HG03045 (cell line): Measurements from ENCODE around the gene TRIP13.

Experiments used
- ATAC-seq: cut with Tn5 transposase; IDR thresholded peaks from one replicate; pipeline ENCODE4 v1.9.1; 2021; ENCODE audit warnings: mild to moderate bottlenecking, moderate library complexity; ENCODE audit not compliant: unreplicated experiment

Gene TRIP13

DNA sequence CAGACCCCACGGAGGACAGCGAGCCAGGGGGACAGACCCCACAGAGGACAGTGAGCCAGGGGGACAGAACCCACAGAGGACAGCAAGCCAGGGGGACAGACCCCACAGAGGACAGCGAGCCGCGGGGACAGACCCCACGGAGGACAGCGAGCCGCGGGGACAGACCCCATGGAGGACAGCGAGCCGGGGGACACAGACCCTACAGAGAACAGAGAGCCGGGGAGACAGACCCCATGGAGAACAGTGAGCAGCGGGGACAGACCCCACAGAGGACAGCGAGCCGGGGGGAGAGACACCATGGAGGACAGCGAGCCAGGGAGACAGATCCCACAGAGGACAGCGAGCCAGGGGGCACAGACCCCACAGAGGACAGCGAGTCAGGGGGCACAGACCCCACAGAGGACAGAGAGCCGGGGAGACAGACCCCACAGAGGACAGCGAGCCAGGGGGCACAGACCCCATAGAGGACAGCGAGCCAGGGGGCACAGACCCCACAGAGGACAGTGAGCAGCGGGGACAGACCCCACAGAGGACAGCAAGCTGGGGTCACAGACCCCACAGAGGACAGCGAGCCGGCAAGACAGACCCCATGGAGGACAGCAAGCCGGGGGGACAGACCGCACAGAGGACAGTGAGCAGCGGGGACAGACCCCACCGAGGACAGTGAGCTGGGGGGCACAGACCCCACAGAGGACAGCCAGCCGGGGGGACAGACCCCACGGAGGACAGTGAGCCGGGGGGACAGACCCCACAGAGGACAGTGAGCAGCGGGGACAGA, 37.5 kb upstream of the TRIP13 start:
- ATAC-seq = no peak

DNA sequence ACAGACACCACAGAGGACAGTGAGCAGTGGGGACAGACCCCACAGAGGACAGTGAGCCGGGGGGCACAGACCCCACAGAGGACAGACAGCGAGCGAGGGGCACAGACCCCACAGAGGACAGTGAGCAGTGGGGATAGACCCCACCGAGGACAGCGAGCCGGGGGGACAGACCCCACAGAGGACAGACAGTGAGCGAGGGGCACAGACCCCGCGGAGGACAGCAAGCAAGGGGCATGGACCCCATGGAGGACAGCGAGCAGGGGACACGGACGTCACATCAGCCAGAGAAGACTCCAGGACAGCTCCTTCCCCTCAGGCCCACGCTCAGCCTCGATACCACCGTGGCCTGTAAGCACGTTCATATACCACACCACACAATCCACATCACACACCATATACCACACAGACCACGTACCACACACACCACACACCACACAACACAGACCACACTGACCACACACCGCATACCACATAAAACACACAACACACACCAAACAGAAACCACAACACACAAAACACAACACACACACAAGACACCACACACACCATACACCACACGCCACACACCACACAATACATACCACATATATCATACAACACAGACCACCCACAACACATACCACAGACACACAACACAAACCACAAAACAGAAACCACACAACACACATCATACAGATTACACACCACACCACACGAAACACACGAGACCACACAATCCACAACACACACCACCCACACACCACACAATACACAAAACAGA, 36.7 kb upstream of the TRIP13 start:
- no peak for ATAC-seq

DNA sequence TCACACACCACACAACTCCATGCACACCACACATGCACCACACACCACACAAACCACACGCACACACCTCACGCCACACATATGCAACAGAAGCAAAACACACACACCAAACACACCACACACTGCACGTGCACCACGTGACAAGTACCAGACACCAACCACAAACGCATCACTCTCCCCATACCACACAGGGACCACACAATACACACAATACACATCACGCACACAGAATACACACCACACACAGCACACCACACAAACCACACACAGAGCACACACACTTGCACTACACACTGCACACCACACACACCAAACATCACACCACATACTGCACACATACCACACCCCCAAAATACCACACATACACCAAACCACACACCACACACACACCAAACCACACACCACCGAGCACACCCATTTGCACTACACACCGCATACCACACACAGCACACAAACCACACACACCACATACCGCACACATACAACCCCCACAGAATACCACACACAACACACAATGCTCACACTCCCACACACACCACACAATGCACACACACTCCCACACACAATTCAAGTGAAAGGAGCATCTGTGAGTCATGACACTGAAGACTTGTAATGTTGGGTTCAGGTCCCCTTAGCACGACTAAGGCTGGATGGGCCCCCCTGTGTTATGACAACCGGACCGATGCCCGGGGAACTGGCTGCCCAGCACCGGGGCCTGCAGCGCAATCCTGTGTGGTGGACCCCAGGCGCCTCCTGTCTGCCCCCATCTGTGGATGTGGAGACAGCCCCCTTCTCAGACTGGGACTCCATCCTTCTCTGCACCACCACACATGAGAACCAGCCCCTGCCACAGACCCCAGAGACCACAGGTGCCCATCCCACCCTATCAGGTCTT, 35.9 kb upstream of the TRIP13 start:
- ATAC-seq = no peak

DNA sequence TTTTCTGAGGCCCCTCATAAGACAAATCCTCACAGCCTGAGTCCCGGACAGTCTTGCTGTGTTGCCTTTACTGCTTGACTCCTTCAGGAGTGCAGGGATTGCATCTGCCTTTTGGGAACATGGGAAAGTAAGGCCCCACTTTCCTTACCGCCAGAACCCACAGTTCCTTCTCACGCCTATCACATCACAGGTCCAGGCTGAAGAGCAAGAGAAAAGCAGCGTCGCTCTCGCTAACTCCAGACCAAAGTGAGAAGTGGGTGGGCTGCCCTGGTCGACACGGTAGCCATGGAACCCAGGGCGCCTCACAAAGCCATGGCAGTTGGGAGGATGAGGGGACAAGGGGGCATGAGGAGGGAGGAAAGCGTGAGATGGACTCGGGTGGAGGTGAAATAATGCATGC, 34.0 kb upstream of the TRIP13 start:
- ATAC-seq = no peak

DNA sequence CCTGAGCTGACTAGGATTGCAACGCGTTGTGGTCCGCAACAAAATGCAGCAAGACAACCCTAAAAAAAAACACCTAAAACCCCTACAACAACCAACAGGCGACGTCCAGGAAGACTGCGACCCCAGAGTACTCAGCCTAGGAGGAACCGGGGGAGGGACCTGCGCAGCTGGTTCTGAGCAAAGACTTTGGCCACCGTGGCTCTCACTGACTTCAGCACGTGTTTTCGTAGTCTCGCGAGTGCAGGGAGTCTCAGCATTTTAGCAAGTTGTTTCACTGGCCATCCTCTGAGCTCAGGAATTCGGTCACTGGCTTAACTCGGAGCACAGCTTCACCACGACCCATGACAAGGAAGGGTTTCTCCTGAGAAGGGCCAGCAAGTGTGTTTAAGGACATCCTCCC, 33.3 kb upstream of the TRIP13 start:
- no peak for ATAC-seq

DNA sequence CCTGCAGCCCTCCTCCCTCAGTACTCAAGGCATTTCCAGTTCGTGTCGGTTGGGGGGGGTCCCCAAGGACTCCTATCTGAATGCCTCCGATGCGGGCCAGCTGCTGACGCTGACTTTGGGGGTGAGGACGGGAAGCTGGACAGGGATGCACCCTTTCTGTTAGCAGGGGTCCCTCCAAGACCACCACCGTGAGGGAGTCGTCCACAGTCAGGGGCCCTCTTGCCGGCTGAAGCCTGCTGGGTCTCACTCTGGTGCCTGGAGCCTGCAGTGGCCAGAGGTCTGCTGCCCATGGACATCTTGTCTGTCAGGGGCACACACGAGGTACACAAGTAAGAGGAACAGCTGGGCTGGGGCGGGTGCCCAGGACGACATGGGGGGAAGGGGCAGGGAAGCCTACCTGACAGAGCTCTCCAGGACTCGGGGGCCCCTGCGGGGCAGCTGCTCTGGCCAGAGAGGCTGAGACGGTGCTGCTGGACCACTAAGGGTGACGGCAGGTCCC, 32.8 kb upstream of the TRIP13 start:
- ATAC-seq = no peak

DNA sequence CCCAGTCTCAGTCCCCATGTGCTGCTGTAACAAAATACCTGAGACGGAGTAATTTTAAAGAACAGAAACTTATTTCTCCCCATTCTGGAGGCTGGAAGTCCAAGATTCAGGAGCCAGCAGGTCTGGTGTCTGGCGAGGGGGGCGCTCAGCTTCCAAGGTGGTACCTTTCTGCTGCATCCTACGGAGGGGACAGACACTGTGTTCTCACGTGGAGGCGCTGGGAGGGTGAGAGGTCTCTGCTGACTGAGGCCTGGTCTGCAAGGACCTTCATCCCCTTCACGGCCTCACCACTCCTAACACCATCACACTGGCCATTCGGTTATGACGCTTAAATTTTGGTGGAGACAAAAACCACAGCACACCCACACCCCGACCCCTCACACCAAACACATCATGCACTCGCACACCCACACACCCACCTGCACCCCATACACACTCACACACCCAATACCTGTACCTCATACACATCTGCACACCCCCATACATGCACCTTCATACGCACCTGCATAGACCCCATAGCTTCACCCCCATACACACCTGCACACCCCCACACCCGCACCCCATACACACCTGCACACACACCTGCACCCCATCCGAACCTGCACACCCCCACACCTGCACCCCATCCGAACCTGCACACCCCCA, 32.1 kb upstream of the TRIP13 start:
- no peak for ATAC-seq

DNA sequence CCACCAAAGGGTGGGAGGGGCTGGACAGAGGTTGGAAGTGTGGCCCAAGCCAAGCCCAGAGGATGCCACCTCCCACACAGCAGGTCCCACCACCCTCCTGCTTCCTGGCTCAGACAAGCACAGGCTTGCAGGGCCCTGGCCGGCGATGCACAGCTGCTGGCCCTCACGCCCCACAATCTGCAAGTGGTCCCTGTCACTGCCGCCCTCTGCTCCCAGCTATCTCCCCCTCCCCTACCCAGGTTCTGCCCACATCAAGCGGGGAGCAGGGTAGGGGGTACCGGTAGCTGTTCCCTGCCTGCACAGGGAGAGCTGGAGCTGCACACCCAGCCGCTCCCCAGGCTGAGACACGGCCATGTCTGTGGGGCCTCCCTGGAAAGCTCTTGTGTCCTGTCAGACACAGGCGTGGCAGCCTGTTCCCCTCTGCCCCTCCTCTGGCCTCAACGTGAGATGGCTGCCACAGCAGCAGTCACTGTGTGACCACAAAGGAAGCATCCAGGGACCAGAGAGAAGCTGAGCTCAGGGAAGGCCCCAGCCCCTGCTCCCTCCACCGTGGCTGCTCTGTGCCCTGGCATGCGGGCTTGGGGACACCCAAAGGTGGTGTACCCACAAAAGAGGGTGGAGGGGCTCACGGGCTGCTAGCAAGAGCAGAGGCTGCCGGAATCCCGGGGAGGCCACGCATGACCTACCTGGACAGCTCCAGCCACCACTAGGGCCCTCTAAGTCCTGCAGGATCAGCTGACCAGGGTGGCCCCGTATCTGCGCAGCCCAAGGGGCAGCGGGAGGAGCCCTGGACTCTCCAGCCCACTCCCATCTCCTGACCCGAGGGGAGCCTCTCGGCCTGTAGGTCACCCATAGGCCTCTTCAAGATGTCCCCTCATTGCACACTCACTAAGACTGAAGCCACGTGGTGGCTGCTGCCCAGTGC, 31.0 kb upstream of the TRIP13 start:
- no peak for ATAC-seq

DNA sequence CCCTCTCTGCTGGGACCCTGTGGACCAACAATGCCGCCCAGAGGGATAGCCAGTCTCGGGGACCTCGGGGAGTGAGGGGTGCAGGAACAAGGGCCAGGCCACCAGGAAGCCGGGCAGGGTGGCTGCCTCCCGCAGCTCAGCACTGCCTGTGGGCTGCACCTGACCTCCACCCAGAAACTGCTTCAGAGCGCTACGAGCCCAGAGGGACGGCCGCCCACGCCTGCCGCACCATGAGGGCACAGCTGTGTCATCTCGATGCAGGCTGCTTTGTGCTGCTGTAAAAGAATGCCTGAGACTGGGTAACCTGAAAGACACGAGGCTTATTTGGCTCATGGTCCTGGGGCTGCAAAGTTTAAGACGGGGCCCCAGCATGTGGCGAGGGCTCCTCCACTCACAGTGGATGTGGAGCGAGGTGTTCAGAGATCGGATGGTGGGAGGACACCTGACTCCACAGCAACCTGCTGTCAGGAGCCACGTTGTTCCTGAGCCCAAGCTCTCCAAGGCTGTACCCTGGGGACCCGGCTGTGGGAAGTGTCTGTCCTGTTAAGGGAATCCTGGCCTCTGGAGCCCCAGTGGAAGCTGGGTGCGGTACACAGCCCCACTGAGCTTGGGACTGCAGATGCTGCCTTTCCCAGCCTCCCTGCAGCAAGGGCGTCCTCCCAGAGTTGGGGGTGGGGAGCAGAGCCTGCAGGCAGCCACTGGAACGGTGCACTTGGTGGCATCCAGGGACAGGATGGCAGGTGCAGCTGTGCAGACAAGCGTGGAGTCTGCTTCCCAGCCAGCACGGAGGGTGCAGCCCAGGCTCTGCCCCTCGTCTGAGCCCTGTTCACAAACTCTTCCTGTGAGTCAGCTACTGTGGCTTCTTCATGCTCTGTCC, 30.1 kb upstream of the TRIP13 start:
- no peak for ATAC-seq

DNA sequence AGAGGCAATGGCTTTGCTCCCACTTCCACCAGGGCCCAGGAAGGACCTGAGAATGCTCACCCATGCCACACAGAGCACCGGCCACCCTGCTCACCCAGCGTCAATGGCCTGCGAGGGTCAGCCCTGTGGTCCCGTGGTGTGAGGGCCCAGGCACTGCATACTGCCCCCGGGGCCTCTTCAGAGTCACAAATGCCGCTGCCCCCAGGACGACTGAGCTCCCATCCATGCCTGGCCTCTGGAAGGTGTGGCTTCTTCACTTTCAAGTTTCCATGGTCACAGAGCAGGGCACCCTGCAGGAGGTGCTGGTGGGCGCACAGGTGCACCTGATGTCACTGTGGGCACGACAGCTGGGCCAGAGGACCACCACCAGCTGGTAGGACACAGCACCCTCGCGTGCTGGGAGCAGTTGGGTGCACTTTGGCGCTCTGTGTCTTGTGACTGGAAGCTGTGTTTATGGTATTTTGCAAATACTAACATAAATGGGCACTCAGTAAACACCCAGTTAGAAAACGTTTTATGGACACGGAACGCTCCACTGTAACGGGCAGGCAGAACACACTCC, 29.4 kb upstream of the TRIP13 start:
- no peak for ATAC-seq

DNA sequence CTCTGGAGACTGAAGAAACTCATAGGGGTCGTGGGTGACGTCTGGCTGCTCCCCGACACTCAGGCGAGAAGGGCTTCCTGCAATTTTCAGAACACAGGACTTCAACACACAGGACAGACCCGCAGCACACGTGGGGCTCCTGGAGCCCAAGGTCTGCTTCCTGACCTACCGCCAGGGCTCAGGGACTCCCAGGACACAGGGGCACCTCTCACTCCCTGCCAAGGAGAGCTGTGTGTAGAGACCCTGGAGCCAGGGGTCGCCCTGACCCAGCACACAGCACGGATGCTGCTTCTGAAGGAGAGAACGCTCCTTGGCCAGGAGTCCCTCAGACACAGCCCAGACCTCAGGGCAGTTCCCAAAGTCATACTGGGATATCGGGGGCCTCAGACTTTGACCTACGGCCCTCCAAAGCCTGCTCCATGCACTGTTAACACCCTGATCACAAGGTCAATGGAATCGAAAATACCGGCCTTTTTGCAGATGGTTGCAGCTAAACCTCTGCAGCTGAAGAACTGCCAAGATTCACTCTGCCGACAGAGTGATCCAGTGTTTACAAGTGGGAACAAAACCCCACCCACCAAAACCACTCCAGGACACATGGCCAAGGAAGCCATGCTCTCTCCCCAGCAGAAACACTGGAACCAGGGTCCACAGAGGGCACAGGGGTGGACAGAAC, 28.1 kb upstream of the TRIP13 start:
- ATAC-seq = no peak

DNA sequence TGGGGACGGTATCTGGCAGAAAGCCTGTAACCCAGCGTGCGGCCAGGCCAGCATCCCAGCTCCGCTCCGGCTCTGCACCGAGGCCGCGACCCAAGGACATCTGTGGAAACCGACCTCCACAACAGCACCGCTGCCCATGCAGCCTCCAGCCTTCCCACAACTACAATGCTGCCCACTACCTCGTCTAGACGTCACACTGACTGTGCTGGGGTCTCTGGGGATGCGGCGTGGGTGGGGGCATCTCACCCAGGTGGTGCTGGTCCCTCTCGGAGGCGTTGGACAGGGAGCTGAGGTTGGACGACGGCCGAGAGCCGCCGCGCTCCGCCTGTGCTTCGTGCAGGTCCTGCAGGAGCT, 27.5 kb upstream of the TRIP13 start:
- ATAC-seq = no peak

DNA sequence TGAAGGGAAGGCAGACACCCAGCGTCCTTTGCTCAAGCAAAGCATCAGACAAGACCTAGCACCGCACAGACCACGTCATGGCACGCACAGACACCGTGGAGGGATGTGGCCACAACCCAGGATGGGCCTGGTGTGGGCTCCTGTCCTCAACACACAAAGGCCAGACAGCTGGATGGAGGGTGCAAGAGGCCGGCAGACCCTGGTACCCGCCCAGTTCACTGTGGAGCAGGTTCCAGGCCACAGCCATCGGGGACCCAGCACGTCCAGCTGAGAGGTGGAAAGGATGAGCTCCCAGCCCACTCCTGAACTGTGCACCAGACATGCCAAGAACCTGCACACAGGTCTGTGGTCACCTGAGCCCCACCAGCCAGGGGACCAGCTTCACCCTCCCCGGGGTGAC, 26.9 kb upstream of the TRIP13 start:
- ATAC-seq = no peak

DNA sequence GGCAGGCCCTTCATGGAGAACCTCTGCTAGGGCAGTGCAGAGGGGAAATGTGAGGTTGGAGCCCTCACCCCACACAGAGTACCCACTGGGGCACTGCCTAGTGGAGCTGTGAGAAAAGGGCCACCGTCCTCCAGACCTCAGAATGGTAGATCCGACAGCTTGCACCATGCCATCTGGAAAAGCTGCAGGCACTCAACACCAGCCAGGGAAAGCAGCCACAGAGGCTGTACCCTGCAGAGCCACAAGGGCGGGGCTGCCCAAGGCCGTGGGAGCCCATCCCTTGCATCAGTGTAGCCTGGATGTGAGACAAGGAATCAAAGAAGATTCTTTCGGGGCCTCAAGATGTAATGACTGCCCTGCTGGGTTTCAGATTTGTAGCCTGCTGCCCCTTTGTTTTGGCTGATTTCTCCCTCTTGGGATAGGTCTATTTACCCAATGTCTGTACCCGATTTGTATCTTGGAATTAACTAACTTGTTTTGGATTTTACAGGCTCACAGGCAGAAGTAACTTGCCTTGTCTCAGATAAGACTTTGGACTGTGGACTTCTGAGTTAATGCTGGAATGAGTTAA, 25.3 kb upstream of the TRIP13 start:
- ATAC-seq = no peak

DNA sequence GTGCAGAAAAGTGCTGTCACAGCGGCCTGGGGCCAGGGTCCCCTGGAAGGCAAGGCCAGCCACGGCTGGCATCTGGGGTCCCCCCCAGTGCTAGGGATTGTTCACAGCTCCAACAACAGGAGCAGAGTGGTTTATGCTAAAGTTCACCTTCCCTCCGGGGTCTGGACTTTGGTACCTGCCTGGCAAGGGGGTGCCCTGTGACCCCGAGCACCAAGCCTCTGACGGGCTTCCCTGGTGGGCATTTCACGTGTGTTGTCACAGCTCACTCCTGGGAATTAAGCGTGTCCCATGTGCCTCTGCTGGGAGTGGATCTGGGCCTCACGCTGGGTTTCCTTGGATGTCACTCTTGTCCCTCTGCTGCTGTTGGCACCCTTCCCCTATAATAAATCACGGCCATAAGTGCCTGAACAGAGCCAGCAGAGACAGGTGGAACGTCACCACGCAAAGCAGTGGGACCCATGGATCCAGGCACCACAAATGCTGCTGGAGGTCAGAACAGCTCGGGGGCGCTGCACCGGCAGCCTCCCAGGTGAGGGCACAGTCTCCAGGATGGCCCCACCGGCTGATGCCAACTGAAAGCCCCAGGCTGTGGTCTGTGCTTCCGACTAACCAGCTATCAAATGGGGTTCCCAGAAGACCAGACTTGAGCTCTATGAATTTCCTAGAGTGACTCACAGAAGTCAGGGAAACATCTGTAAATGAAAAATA, 24.1 kb upstream of the TRIP13 start:
- ATAC-seq = no peak

DNA sequence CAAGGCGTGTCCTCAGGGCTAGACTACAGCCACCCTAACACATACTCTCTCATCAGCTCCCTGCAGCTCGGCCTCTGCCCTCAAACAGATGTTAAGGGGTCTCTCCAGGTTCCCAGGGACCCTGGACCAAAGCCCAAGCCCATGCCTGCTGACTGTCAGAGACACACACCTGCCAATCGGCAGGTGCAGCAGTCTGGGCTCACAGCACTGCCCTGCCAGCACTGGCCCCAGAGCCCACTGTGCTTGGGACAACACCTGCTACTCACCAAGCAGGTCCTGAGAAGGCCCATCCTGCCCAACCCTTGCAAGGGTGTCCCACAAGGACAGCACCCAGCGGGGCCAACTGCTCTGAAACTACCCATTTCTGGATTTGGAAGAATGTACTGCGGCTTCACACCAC, 21.7 kb upstream of the TRIP13 start:
- ATAC-seq = no peak
